K562 (cell line): ENCODE measurements around the gene RPS8. TPM values are rescaled to one million over a fixed set of nuclear protein-coding genes. Genes with fewer than 3 reads are reported as not detected.

Experiments used
- ADNP ChIP-seq: fragments of 200-800 bp; sonication (Bioruptor generic); IDR thresholded peaks from 2 replicates; pipeline ENCODE4 v1.6.1; 2016; ENCODE audit warnings: missing genetic modification characterization, missing compliant biosample characterization
- CBFA2T3 ChIP-seq: fragments of 450-650 bp; IDR thresholded peaks from 2 replicates; pipeline ENCODE4 v1.6.1; 2017
- CXXC5 ChIP-seq: fragments of 250-450 bp; sonication (Bioruptor Pico); IDR thresholded peaks from 2 replicates; pipeline ENCODE4 v1.8.0; 2022; ENCODE audit warnings: inconsistent platforms, mild to moderate bottlenecking, moderate library complexity
- ELF2 ChIP-seq: fragments of 250-450 bp; sonication (Bioruptor Pico); IDR thresholded peaks from 2 replicates; pipeline ENCODE4 v1.5.0; 2021; ENCODE audit warnings: mild to moderate bottlenecking
- NFIC ChIP-seq: fragments of 450-650 bp; IDR thresholded peaks from 2 replicates; pipeline ENCODE4 v1.6.1; 2017; ENCODE audit warnings: mild to moderate bottlenecking, inconsistent platforms
- SP2 ChIP-seq: IDR thresholded peaks from 2 replicates; pipeline ENCODE4 v1.6.1; 2011; ENCODE audit warnings: mild to moderate bottlenecking, low read depth, low read length, moderate library complexity; ENCODE audit not compliant: poor library complexity, severe bottlenecking; ENCODE audit errors: extremely low read depth
- SRF ChIP-seq, 2 experiments: fragments of 250-450, 450-650 bp in 1 of 2; sonication (Bioruptor Pico) in 1 of 2; sonication (generic) in 1 of 2; formaldehyde crosslinking; IDR thresholded peaks; 2 replicates each; pipeline versions ENCODE4 v1.5.0 to v1.5.1; 2020 to 2022; ENCODE audit warnings: mild to moderate bottlenecking in 1 of 2, missing genetic modification reagents in 1 of 2
- STAT5B ChIP-seq: fragments of 250-450 bp; sonication (Bioruptor Pico); IDR thresholded peaks from 2 replicates; pipeline ENCODE4 v1.8.0; 2021; ENCODE audit warnings: mild to moderate bottlenecking, inconsistent platforms
- SUPT5H ChIP-seq: fragments of 450-650 bp; IDR thresholded peaks from 2 replicates; pipeline ENCODE4 v1.6.1; 2016
- TARDBP ChIP-seq: fragments of 450-650 bp; IDR thresholded peaks from 2 replicates; pipeline ENCODE4 v1.6.1; 2016
- USF1 ChIP-seq: sonication (generic); formaldehyde crosslinking; IDR thresholded peaks from 2 replicates; pipeline ENCODE4 v1.9.0; 2022; ENCODE audit warnings: mild to moderate bottlenecking, missing genetic modification reagents
- ZBTB7A ChIP-seq: IDR thresholded peaks from 2 replicates; pipeline ENCODE4 v1.6.1; 2011; ENCODE audit warnings: low read depth, mild to moderate bottlenecking, low read length, moderate library complexity, borderline replicate concordance; ENCODE audit not compliant: control insufficient read depth
- ZHX1 ChIP-seq: fragments of 150-350 bp; conservative IDR thresholded peaks from 2 replicates; pipeline ENCODE4 v1.6.1; 2014; ENCODE audit warnings: low read length
- ZKSCAN1 ChIP-seq: fragments of 150-350 bp; IDR thresholded peaks from 2 replicates; pipeline ENCODE4 v1.6.1; 2016; ENCODE audit warnings: low read depth, low read length
- ZNF197 ChIP-seq: fragments of 200-800 bp; sonication (Bioruptor generic); IDR thresholded peaks from 2 replicates; pipeline ENCODE4 v1.6.1; 2016; ENCODE audit warnings: low read depth, missing genetic modification characterization, missing compliant biosample characterization
- ZNF217 ChIP-seq: sonication (generic); formaldehyde crosslinking; IDR thresholded peaks from 2 replicates; pipeline ENCODE4 v1.8.0; 2022; ENCODE audit warnings: mild to moderate bottlenecking, missing genetic modification reagents
- ZNF354B ChIP-seq: fragments of 250-450 bp; sonication (Bioruptor Pico); IDR thresholded peaks from 2 replicates; pipeline ENCODE4 v1.4.0; 2020
- ZNF696 ChIP-seq: fragments of 250-450 bp; sonication (Bioruptor Pico); conservative IDR thresholded peaks from 2 replicates; pipeline ENCODE4 v1.4.0; 2020; ENCODE audit warnings: mild to moderate bottlenecking, moderate library complexity
- ZNF780A ChIP-seq: fragments of 250-450 bp; sonication (Bioruptor Pico); IDR thresholded peaks from 2 replicates; pipeline ENCODE4 v1.5.0; 2021; ENCODE audit warnings: mild to moderate bottlenecking
- polyA plus RNA-seq, 8 experiments: library from polyadenylated mRNA; depleted of rRNA in 4 of 8; stranded (reverse) in 5 of 8; unstranded in 3 of 8; fragments of >200 nt; fragmentation: Nextera tagmentation in 2 of 8; fragmentation: Illumina TruSeq in 1 of 8; extraction: Ambion mirVana in 2 of 8; extraction: Trizol in 1 of 8; gene quantifications; 2 replicates each; pipeline versions ENCODE4 v1.2.1 to v1.2.3, GENCODE V29; 2011 to 2014; ENCODE audit warnings: inconsistent platforms in 1 of 8, missing spikeins in 1 of 8
- total RNA-seq, 7 experiments: library from RNA; depleted of rRNA in 6 of 7; stranded (reverse); fragments of >200 nt in 6 of 7; fragmentation: Illumina TruSeq in 2 of 7; extraction: Trizol in 2 of 7; gene quantifications; 2 replicates each; pipeline versions ENCODE4 v1.2.1 to v1.2.3, GENCODE V29; 2011 to 2021; ENCODE audit warnings: low replicate concordance in 1 of 7
- TF ChIP-seq, protein P1 (sequence below): fragments of 450-650 bp; formaldehyde crosslinking; IDR thresholded peaks from 2 replicates; pipeline ENCODE4 v1.4.0; 2020; ENCODE audit warnings: mild to moderate bottlenecking, moderate library complexity
- TF ChIP-seq, protein P2 (sequence below): sonication (generic); formaldehyde crosslinking; IDR thresholded peaks from 2 replicates; pipeline ENCODE4 v1.8.1; 2023; ENCODE audit warnings: mild to moderate bottlenecking, missing genetic modification reagents, moderate library complexity
- TF ChIP-seq, protein P3 (sequence below): fragments of 450-650 bp; formaldehyde crosslinking; IDR thresholded peaks from 2 replicates; pipeline ENCODE4 v1.4.0; 2022; ENCODE audit warnings: missing genetic modification characterization

RPS8 gene
- total and polyA plus RNA-seq, 9 of the 15 experiments (the other 6 are each of a cell fraction or from before 2014, with no cell fraction given), result 2,431 to 4,168 (median 3,109) TPM

DNA sequence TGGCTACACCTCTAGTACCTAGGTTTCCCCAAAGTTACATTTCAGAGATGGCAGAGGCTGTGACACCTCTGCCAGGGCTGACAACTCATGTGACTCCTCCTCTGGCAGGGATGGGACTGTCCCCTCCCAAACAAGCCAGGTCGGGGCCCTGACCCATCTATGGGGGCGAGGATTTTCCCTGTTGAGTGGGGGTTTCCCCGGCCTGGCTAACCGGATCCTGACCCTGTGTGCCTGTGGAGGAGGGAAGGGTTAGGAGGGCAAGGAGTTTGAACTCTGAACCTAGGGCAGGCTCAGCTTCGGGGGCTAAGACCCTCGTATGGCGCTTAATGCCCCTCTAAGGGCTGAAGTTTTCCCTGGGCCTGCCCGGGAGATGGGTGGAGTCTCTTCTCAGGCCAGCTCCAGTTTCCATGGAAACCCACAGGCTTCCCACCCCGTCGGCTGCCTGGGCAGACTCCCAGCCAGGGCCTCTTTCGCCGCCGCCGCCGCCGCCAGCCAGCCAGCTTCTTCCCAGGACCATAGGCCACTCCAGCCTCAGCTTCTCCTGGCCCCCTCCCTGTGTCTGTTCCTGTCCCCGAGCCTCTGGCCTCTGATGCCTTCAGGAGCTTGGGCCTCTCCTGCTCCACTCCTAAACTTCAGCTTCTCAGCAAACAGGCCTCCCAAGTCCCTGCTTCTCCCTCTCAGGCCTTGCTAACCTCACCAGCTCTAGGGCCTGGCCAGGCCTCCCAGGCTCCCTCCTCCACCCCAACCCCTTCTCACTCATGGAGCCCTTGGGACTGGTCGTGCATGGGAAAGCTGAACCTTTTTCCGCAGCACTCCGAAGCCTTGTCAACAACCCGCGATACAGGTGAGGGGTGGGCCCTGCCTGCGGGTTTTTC, 33.0 kb downstream of the RPS8 start, which contains the start of gene BTBD19 (continued):
- no peak for TF ChIP-seq NFIC
- no peak for TF ChIP-seq ZNF217 (CRISPR knock-in tag)
- TF ChIP-seq STAT5B (CRISPR knock-in tag), result no peak
- peak in 1 of 2 experiments; percentile 6; a peak in 2 of 4 replicates for TF ChIP-seq SRF (CRISPR knock-in tag; IDR thresholded peaks at IDR 0.05)
- TF ChIP-seq ZNF197 (CRISPR knock-in tag), result no peak
- TF ChIP-seq ELF2 (CRISPR knock-in tag), result peak; percentile 16; the same call in 1 of the 2 replicates
- no peak for TF ChIP-seq ADNP (tag)
- TF ChIP-seq, protein P1, sequence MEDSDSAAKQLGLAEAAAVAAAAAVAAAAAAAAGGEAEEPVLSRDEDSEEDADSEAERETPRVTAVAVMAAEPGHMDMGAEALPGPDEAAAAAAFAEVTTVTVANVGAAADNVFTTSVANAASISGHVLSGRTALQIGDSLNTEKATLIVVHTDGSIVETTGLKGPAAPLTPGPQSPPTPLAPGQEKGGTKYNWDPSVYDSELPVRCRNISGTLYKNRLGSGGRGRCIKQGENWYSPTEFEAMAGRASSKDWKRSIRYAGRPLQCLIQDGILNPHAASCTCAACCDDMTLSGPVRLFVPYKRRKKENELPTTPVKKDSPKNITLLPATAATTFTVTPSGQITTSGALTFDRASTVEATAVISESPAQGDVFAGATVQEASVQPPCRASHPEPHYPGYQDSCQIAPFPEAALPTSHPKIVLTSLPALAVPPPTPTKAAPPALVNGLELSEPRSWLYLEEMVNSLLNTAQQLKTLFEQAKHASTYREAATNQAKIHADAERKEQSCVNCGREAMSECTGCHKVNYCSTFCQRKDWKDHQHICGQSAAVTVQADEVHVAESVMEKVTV (CRISPR knock-in tag), result no peak
- no peak for TF ChIP-seq SUPT5H
- TF ChIP-seq, protein P2, sequence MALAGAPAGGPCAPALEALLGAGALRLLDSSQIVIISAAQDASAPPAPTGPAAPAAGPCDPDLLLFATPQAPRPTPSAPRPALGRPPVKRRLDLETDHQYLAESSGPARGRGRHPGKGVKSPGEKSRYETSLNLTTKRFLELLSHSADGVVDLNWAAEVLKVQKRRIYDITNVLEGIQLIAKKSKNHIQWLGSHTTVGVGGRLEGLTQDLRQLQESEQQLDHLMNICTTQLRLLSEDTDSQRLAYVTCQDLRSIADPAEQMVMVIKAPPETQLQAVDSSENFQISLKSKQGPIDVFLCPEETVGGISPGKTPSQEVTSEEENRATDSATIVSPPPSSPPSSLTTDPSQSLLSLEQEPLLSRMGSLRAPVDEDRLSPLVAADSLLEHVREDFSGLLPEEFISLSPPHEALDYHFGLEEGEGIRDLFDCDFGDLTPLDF (CRISPR knock-in tag), result no peak
- no peak for TF ChIP-seq ZKSCAN1
- no peak for TF ChIP-seq ZHX1
- TF ChIP-seq ZNF696 (CRISPR knock-in tag), result no peak
- TF ChIP-seq USF1, result 0 out of 2 replicates have a peak, but pooled peaks have one; percentile 4
- no peak for TF ChIP-seq ZNF780A (CRISPR knock-in tag)
- TF ChIP-seq TARDBP, result no peak
- TF ChIP-seq ZBTB7A, result no peak
- TF ChIP-seq ZNF354B (CRISPR knock-in tag), result no peak
- TF ChIP-seq SP2, result no peak
- no peak for TF ChIP-seq CXXC5
- TF ChIP-seq, protein P3, sequence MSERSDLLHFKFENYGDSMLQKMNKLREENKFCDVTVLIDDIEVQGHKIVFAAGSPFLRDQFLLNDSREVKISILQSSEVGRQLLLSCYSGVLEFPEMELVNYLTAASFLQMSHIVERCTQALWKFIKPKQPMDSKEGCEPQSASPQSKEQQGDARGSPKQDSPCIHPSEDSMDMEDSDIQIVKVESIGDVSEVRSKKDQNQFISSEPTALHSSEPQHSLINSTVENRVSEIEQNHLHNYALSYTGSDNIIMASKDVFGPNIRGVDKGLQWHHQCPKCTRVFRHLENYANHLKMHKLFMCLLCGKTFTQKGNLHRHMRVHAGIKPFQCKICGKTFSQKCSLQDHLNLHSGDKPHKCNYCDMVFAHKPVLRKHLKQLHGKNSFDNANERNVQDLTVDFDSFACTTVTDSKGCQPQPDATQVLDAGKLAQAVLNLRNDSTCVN, result no peak; the same call in 1 of the 2 replicates
- TF ChIP-seq CBFA2T3, result no peak
